CD14-positive monocyte (primary cell): ENCODE measurements around the gene TNIP1. TPM values are rescaled to one million over a fixed set of nuclear protein-coding genes. Genes with fewer than 3 reads are reported as not detected.

Source experiments
- DNase-seq, 3 donors: peaks; one replicate each; pipeline ENCODE4 v3.0.0-alpha.2; 2011 to 2022
- H2AFZ ChIP-seq: 2 replicates; pipeline ENCODE4 v1.6.0; 2012; ENCODE audit warnings: mild to moderate bottlenecking, low read depth, low read length, inconsistent platforms; ENCODE audit not compliant: insufficient read depth, poor library complexity, severe bottlenecking
- H3K27ac ChIP-seq, 2 donors: 1 replicate in 1 of 2; 2 replicates in 1 of 2; pipeline ENCODE4 v1.5.1; 2012 to 2013; ENCODE audit warnings: low read length in 2 of 2, control low read depth in 1 of 2, inconsistent platforms in 1 of 2, low read depth in 1 of 2, mild to moderate bottlenecking in 1 of 2
- H3K27me3 ChIP-seq, 2 donors: one replicate each; pipeline versions ENCODE4 v1.6.0 to v1.6.1; 2011 to 2013; ENCODE audit warnings: low read length in 2 of 2; ENCODE audit not compliant: control insufficient read depth in 2 of 2, insufficient read depth in 2 of 2
- H3K36me3 ChIP-seq, 2 donors: replicated peaks in 1 of 2; 1 replicate in 1 of 2; 2 replicates in 1 of 2; pipeline versions ENCODE4 v1.5.1 to v1.6.1; 2012 to 2013; ENCODE audit warnings: low read length in 2 of 2, control low read depth in 1 of 2, inconsistent platforms in 1 of 2, mild to moderate bottlenecking in 1 of 2; ENCODE audit not compliant: insufficient read depth in 2 of 2, control insufficient read depth in 1 of 2
- H3K4me1 ChIP-seq, 2 donors: 1 replicate in 1 of 2; 2 replicates in 1 of 2; pipeline versions ENCODE4 v1.5.1 to v1.6.1; 2012 to 2013; ENCODE audit warnings: low read length in 2 of 2, control low read depth in 1 of 2, inconsistent platforms in 1 of 2, mild to moderate bottlenecking in 1 of 2, moderate library complexity in 1 of 2; ENCODE audit not compliant: insufficient read depth in 2 of 2, control insufficient read depth in 1 of 2
- H3K4me2 ChIP-seq: replicated peaks from 2 replicates; pipeline ENCODE3; 2012; ENCODE audit warnings: low read length, moderate library complexity, mild to moderate bottlenecking; ENCODE audit not compliant: poor library complexity, severe bottlenecking; ENCODE audit errors: extremely low read depth
- H3K4me3 ChIP-seq, 3 experiments: fragments of 200-600 bp in 1 of 3; sonication (generic) in 1 of 3; replicated peaks in 1 of 3; 1 replicate in 2 of 3; 2 replicates in 1 of 3; pipeline ENCODE4 v1.5.1; 2011 to 2013; ENCODE audit warnings: low read length in 3 of 3, mild to moderate bottlenecking in 3 of 3, control low read depth in 2 of 3, low read depth in 2 of 3, inconsistent platforms in 1 of 3, moderate library complexity in 1 of 3
- H3K79me2 ChIP-seq: 2 replicates; pipeline ENCODE4 v1.6.0; 2012; ENCODE audit warnings: mild to moderate bottlenecking, control low read depth, inconsistent platforms, low read length, moderate library complexity; ENCODE audit not compliant: insufficient read depth
- H3K9ac ChIP-seq: 2 replicates; pipeline ENCODE4 v1.6.0; 2017; ENCODE audit warnings: low read length, mild to moderate bottlenecking; ENCODE audit not compliant: insufficient read depth, poor library complexity, severe bottlenecking
- H3K9me3 ChIP-seq, 2 donors: replicated peaks in 1 of 2; 1 replicate in 1 of 2; 2 replicates in 1 of 2; pipeline versions ENCODE4 v1.5.1 to v1.6.1; 2012 to 2013; ENCODE audit warnings: low read length in 2 of 2, control low read depth in 1 of 2; ENCODE audit not compliant: control insufficient read depth in 1 of 2, insufficient read depth in 1 of 2
- H4K20me1 ChIP-seq: 2 replicates; pipeline ENCODE4 v1.6.0; 2012; ENCODE audit warnings: mild to moderate bottlenecking, low read length, control low read depth, moderate library complexity; ENCODE audit not compliant: insufficient read depth
- H3K27ac Mint-ChIP-seq, 7 donors: one replicate each; pipeline ENCODE4 v1.8.0; 2020; ENCODE audit warnings: mild to moderate bottlenecking in 7 of 7, mixed read lengths in 7 of 7, moderate library complexity in 6 of 7, inconsistent platforms in 2 of 7
- H3K27me3 Mint-ChIP-seq, 3 donors: one replicate each; pipeline ENCODE4 v1.8.0; 2021 to 2022; ENCODE audit warnings: low read depth in 3 of 3, mild to moderate bottlenecking in 3 of 3, mixed read lengths in 3 of 3, moderate library complexity in 3 of 3, inconsistent platforms in 1 of 3
- H3K36me3 Mint-ChIP-seq, 2 donors: one replicate each; pipeline ENCODE4 v1.8.0; 2020; ENCODE audit warnings: mixed read lengths in 2 of 2, inconsistent platforms in 1 of 2, mild to moderate bottlenecking in 1 of 2
- H3K4me1 Mint-ChIP-seq: one replicate; pipeline ENCODE4 v1.8.0; 2020; ENCODE audit warnings: mild to moderate bottlenecking, mixed read lengths
- H3K4me3 Mint-ChIP-seq, 2 donors: one replicate each; pipeline ENCODE4 v1.8.0; 2020; ENCODE audit warnings: mild to moderate bottlenecking in 2 of 2, mixed read lengths in 2 of 2, moderate library complexity in 1 of 2
- H3K9me3 Mint-ChIP-seq, 7 donors: one replicate each; pipeline ENCODE4 v1.8.0; 2020 to 2022; ENCODE audit warnings: mixed read lengths in 7 of 7, mild to moderate bottlenecking in 6 of 7, moderate library complexity in 6 of 7, inconsistent platforms in 2 of 7
- WGBS: methylation state at CpG from one replicate; pipeline ENCODE4 v1.1.5; 2013; ENCODE audit warnings: missing lambda C conversion rate; ENCODE audit not compliant: insufficient coverage; 5-methylcytosine and 5-hydroxymethylcytosine counted together
- intact Hi-C, 2 donors: fragments of 100-400 bp; cut with micrococcal nuclease; formaldehyde crosslinking; loops; one replicate each; pipeline versions ENCODE4 v1.15.0 to v1.15.1; 2023
- polyA plus RNA-seq, 3 donors: library from polyadenylated mRNA; depleted of rRNA in 1 of 3; unstranded in 2 of 3; stranded (reverse) in 1 of 3; fragments of 300-500 nt in 2 of 3; fragments of >200 nt in 1 of 3; fragmentation: Illumina TruSeq in 2 of 3; gene quantifications; 1 replicate in 2 of 3; 2 replicates in 1 of 3; pipeline ENCODE4 v1.2.3, GENCODE V29; 2012 to 2021
- TF ChIP-seq, protein P1 (sequence below): fragments of 200-600 bp; IDR thresholded peaks from one replicate; pipeline ENCODE4 v1.8.0; 2022; ENCODE audit warnings: antibody characterized with exemption, mild to moderate bottlenecking

TNIP1 gene
- polyA plus RNA-seq, 3 donors = 30.8 to 108 (median 46.4) TPM

DNA sequence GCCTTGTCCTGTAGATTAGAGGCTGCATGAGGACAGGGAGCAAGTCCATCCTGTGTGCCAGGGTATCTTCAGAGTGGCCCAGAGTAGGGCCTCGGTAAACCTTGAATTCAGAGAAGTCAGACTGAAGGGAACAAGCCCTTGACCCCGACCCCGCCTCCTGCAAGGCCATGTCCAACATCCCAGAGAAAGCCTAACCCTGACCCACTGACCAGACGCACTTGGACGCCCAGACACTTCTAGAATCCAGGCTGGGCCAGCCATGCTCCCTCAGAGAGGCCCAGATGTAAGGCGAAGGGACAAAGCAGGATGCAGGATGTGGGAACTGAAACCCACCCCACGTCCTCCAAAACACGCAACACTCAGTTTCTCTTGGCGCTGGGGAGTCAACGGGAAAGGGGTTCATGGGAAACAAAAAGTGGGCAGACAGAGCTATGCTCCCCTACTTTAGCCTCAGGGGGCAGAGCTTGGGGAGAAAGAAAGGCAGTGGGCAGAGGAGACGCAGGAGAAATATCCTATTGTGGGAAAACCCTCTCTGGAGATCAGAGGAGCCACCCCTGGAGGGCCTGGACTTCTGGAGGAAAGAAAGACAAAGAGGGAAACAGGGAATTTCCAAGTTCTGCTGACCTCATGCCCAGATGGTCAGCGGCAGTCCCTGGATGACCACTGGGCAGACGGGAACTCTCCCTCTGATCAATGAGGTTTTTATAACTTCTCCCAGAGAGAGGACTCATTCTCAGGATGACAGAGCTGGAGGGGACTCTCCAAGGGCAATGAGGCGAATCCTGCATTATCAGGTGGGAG, 13.0 kb downstream of the TNIP1 start:
- Histone ChIP-seq H2AFZ (no peak overlapping the region), H3K4me2 (no peak overlapping the region), H3K9ac (no peak overlapping the region), H3K27me3 (no peaks in the 10 kb centered on the region), H3K4me1 (peaks cover 61 to 72% of the 10 kb centered on the region in 2 donors), H3K4me3 (no peak overlapping the region), H4K20me1 (peaks cover 100% of the 10 kb centered on the region), H3K36me3 (peaks cover 23 to 74% of the 10 kb centered on the region in 2 donors), H3K27ac (peak overlapping the region in 1 of 2 donors; percentile 3), H3K9me3 (no peaks in the 10 kb centered on the region), H3K79me2 (peaks cover 100% of the 10 kb centered on the region)
- Mint-ChIP-seq H3K27ac (peak overlapping the region in 4 of 7 donors; percentile 23 to 70 (median 64)), H3K4me1 (peaks cover 86% of the 10 kb centered on the region), H3K9me3 (no peaks in the 10 kb centered on the region), H3K4me3 (no peak overlapping the region), H3K36me3 (peaks cover 62 to 74% of the 10 kb centered on the region in 2 donors), H3K27me3 (no peaks in the 10 kb centered on the region)
- peak in 1 of 3 donors; percentile 71 for DNase-seq
- TF ChIP-seq, protein P1, sequence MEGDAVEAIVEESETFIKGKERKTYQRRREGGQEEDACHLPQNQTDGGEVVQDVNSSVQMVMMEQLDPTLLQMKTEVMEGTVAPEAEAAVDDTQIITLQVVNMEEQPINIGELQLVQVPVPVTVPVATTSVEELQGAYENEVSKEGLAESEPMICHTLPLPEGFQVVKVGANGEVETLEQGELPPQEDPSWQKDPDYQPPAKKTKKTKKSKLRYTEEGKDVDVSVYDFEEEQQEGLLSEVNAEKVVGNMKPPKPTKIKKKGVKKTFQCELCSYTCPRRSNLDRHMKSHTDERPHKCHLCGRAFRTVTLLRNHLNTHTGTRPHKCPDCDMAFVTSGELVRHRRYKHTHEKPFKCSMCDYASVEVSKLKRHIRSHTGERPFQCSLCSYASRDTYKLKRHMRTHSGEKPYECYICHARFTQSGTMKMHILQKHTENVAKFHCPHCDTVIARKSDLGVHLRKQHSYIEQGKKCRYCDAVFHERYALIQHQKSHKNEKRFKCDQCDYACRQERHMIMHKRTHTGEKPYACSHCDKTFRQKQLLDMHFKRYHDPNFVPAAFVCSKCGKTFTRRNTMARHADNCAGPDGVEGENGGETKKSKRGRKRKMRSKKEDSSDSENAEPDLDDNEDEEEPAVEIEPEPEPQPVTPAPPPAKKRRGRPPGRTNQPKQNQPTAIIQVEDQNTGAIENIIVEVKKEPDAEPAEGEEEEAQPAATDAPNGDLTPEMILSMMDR = no peak
- WGBS = 78% methylated on average over 6 of the region's 14 CpGs
- intact Hi-C loops = no loop called here

DNA sequence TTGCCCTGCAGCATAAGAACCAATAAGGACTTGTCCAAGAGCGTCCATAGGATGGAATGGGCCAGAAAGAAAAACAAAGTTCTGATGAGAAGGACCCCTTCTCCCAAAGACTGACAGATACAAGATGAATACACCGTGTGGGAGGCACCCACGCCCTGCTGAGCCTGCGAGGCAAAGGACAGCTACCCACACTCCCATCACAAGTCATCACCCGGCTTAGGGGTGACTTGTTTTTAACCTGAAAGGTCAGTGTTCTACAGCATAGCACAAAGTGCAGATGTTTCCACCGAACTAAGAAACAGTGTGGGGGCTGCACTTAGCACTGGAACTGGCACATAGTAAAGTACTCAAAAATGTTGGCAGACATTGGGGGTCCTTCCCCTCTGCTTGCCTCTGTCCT, 13.9 kb downstream of the TNIP1 start:
- 95% methylated on average over 4 of the region's 6 CpGs for WGBS
- peaks cover 99% of the 10 kb centered on the region for H4K20me1 ChIP-seq
- peaks cover 31 to 76% of the 10 kb centered on the region in 2 donors for H3K36me3 ChIP-seq
- intact Hi-C loops = no loop called here
- no peak overlapping the region for H3K27ac ChIP-seq
- peak overlapping the region in 3 of 7 donors; percentile 51 to 83 (median 69) for H3K27ac Mint-ChIP-seq
- no peaks in the 10 kb centered on the region for H3K27me3 Mint-ChIP-seq
- no peak overlapping the region for H3K4me3 Mint-ChIP-seq
- no peak overlapping the region for H3K9ac ChIP-seq
- H3K9me3 ChIP-seq = no peaks in the 10 kb centered on the region
- no peaks in the 10 kb centered on the region for H3K27me3 ChIP-seq
- no peaks in the 10 kb centered on the region for H3K9me3 Mint-ChIP-seq
- peaks cover 70 to 81% of the 10 kb centered on the region in 2 donors for H3K4me1 ChIP-seq
- no peak overlapping the region for H2AFZ ChIP-seq
- no peak for DNase-seq
- no peak overlapping the region for H3K4me3 ChIP-seq
- no peak overlapping the region for H3K4me2 ChIP-seq
- TF ChIP-seq, protein P1 = no peak
- H3K79me2 ChIP-seq = peaks cover 100% of the 10 kb centered on the region
- H3K4me1 Mint-ChIP-seq = peaks cover 90% of the 10 kb centered on the region
- H3K36me3 Mint-ChIP-seq = peaks cover 66 to 75% of the 10 kb centered on the region in 2 donors
